ENCODE measurements around the gene SPTB.

Gene SPTB

DNA sequence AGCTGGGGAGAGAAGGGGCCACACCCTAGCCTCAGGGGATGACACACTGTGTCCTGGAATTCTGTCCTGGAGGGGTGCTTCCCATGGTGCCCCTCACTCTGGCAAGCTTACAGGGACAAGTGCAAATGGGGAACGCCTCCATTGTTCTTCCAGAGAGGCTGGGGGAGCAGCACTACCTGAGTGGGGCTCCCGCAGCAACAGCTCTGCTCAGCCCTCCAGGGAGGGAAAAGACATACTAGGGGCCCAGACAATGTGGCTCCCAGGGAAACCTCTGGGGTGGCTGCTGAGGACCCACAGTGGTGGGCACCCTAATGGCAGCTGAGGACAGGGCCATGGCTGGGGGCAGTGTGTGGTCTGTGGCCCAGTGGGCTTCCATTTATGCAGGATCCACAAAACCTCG, 106.1 kb downstream of the SPTB start:
- Histone ChIP-seq H3K9me3 (ENCODE audit: control insufficient read depth, insufficient read depth, low read depth, low read length) (peaks cover 26% of the 10 kb centered on the region), H3K27ac (ENCODE audit: low read depth, low read length) (no peak overlapping the region), H3K9ac (ENCODE audit: low read length) (no peak overlapping the region), H3K36me3 (ENCODE audit: control insufficient read depth, insufficient read depth, low read length) (no peaks in the 10 kb centered on the region), H3K4me1 (ENCODE audit: control insufficient read depth, insufficient read depth, low read length) (no peaks in the 10 kb centered on the region), H3K27me3 (ENCODE audit: control insufficient read depth, insufficient read depth, low read length) (no peaks in the 10 kb centered on the region), H3K4me3 (ENCODE audit: low read depth, low read length) (no peak overlapping the region)

DNA sequence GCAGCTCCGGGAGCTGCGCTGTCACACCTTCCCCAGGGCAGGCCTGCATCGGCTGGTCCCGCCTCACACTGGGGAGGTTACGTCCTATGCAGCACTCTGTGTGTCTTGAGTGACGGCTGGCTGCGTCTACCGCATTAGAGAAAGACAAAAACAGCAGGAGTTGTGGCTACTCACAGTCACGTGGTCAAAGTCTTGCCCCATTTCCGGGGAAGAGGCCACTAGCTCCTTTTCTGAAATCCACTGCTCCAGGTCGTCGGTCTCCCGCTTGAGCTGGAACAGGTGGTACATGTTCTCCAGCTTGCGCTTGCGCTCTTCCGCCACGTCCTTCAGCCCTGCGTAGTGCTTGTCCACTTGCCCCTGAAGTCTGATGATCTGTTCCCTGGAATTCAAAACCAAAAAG, 106.7 kb downstream of the SPTB start:
- Histone ChIP-seq H3K27me3 (ENCODE audit: control insufficient read depth, insufficient read depth, low read length) (no peaks in the 10 kb centered on the region), H3K9ac (ENCODE audit: low read length) (no peak overlapping the region), H3K4me3 (ENCODE audit: low read depth, low read length) (no peak overlapping the region), H3K9me3 (ENCODE audit: control insufficient read depth, insufficient read depth, low read depth, low read length) (peaks cover 26% of the 10 kb centered on the region), H3K4me1 (ENCODE audit: control insufficient read depth, insufficient read depth, low read length) (no peaks in the 10 kb centered on the region), H3K36me3 (ENCODE audit: control insufficient read depth, insufficient read depth, low read length) (no peaks in the 10 kb centered on the region), H3K27ac (ENCODE audit: low read depth, low read length) (no peak overlapping the region)

DNA sequence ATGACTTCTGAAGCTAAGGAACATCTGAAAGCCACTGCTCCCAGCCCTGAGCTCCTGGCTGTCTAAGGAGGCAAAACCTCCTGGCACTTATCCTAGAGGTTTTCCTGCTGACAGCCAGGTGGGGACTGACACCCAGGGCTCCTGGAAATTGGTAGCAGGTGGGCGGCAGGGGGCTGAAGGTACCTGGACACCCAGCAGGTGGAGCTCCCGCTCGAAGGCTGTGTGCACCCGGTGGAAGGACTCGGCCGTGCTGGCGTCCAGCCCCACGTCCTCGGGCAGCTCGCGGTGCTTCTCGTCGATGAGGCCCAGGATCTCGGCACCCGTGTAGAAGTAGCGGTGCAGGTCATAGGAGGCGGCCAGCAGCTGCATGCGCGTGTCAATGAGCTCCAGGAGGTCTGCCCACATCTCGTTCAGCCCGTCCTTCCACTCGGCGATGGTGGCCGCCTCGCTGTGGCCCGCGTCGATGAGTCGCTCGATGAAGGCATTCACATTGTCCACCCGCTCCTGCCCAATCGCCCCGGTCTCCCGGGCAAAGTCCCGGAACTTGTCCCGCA, 107.2 kb downstream of the SPTB start:
- Histone ChIP-seq H3K4me1 (ENCODE audit: control insufficient read depth, insufficient read depth, low read length) (no peaks in the 10 kb centered on the region), H3K9ac (ENCODE audit: low read length) (no peak overlapping the region), H3K36me3 (ENCODE audit: control insufficient read depth, insufficient read depth, low read length) (no peaks in the 10 kb centered on the region), H3K4me3 (ENCODE audit: low read depth, low read length) (no peak overlapping the region), H3K27ac (ENCODE audit: low read depth, low read length) (no peak overlapping the region), H3K27me3 (ENCODE audit: control insufficient read depth, insufficient read depth, low read length) (no peaks in the 10 kb centered on the region), H3K9me3 (ENCODE audit: control insufficient read depth, insufficient read depth, low read depth, low read length) (peaks cover 26% of the 10 kb centered on the region)

DNA sequence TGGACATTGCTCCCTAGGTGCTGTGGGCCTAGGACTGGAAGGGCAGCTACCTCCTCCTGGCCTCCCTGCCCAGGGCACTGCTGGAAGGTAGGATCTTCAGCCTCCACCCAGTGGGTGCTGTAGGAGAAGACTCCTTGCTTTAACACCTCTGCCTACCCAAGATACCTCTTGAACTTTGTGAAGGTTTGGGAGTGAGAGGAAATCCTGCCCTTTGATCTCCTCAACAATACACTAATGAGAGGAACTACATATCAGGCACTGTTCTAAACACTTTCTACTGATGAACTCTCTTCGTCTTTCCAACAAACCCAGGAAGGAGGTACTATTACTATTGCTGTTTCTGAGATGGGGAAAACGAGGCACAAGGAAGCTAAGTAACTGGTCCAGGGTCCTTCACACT, 108.5 kb downstream of the SPTB start:
- H3K27me3 ChIP-seq (ENCODE audit: control insufficient read depth, insufficient read depth, low read length), result no peaks in the 10 kb centered on the region
- H3K4me1 ChIP-seq (ENCODE audit: control insufficient read depth, insufficient read depth, low read length), result peaks cover 12% of the 10 kb centered on the region
- H3K9me3 ChIP-seq (ENCODE audit: control insufficient read depth, insufficient read depth, low read depth, low read length), result peaks cover 26% of the 10 kb centered on the region
- H3K9ac ChIP-seq (ENCODE audit: low read length), result no peak overlapping the region
- no peak overlapping the region for H3K27ac ChIP-seq (ENCODE audit: low read depth, low read length)
- H3K4me3 ChIP-seq (ENCODE audit: low read depth, low read length), result no peak overlapping the region
- H3K36me3 ChIP-seq (ENCODE audit: control insufficient read depth, insufficient read depth, low read length), result no peaks in the 10 kb centered on the region

DNA sequence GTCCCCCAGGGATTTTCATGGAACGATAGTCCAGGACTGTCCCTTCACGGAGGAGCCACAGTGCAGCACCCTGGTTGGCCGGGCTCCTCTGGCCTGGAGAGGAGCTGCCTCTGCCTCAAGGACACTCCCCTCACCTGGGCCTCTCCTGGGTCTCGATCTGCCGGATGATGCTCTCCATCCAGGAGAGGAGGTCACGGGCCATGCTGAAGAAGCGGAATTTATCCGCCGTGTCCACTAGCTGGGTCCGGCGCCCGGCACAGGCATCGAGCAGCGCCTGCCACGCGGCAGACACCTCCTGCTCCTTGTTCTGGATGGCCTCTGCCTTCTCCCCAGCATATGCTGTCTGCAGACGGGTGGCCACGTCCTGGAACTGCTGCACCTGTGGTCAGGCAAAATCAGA, 109.0 kb downstream of the SPTB start:
- Histone ChIP-seq H3K9me3 (ENCODE audit: control insufficient read depth, insufficient read depth, low read depth, low read length) (peaks cover 26% of the 10 kb centered on the region), H3K36me3 (ENCODE audit: control insufficient read depth, insufficient read depth, low read length) (no peaks in the 10 kb centered on the region), H3K4me3 (ENCODE audit: low read depth, low read length) (no peak overlapping the region), H3K9ac (ENCODE audit: low read length) (no peak overlapping the region), H3K27ac (ENCODE audit: low read depth, low read length) (no peak overlapping the region), H3K4me1 (ENCODE audit: control insufficient read depth, insufficient read depth, low read length) (peaks cover 12% of the 10 kb centered on the region), H3K27me3 (ENCODE audit: control insufficient read depth, insufficient read depth, low read length) (no peaks in the 10 kb centered on the region)

DNA sequence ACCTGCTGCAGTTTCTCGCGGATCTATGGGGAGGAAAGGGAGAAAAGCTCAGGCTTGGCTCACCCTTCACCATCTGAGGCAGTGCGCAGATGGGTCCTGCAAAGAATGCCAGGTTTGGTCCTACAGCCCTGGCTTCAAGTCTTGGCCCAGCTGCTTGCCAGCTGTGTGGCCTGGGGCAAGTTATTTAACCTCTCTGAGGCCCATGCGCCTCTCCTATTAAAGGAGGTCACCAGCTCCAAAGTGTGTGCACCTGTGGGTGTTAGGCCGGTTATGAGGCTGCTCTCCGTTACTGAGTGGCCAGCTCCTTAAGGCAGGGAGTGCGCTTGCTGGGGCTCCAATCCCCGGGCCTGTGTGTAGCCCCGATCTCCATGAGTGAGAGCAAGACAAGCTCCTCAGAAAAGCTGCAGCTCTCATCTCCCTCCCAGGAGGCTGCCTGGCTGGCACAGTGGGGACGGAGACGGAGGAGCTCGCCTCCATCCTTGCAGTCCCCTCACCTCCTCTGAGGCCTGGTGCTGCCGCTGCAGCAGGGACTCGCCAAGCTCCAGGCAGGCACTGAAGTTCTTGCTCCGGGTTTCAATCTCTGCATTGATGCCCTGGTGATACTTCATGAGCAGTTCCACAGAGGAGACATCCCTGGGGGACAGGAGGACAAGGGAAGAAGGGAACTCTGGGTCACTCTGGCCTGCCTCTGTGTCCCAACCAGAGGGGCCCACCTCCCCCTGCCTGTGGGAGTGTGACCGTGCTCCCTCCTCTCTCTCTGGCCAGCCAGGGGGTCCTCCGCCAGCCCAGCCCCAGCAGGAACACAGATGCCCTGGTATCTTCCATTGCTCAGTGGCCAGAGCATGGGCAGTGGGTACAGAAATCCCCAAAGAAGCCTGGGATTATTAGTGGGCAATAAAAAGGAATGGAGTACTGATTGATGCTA, 110.3 kb downstream of the SPTB start:
- Histone ChIP-seq H3K27ac (ENCODE audit: low read depth, low read length) (no peak overlapping the region), H3K9ac (ENCODE audit: low read length) (no peak overlapping the region), H3K4me1 (ENCODE audit: control insufficient read depth, insufficient read depth, low read length) (peaks cover 19% of the 10 kb centered on the region), H3K36me3 (ENCODE audit: control insufficient read depth, insufficient read depth, low read length) (no peaks in the 10 kb centered on the region), H3K4me3 (ENCODE audit: low read depth, low read length) (no peak overlapping the region), H3K9me3 (ENCODE audit: control insufficient read depth, insufficient read depth, low read depth, low read length) (peaks cover 19% of the 10 kb centered on the region), H3K27me3 (ENCODE audit: control insufficient read depth, insufficient read depth, low read length) (0 out of 2 replicates have a peak, but pooled peaks cover 3% of the 10 kb centered on the region)

DNA sequence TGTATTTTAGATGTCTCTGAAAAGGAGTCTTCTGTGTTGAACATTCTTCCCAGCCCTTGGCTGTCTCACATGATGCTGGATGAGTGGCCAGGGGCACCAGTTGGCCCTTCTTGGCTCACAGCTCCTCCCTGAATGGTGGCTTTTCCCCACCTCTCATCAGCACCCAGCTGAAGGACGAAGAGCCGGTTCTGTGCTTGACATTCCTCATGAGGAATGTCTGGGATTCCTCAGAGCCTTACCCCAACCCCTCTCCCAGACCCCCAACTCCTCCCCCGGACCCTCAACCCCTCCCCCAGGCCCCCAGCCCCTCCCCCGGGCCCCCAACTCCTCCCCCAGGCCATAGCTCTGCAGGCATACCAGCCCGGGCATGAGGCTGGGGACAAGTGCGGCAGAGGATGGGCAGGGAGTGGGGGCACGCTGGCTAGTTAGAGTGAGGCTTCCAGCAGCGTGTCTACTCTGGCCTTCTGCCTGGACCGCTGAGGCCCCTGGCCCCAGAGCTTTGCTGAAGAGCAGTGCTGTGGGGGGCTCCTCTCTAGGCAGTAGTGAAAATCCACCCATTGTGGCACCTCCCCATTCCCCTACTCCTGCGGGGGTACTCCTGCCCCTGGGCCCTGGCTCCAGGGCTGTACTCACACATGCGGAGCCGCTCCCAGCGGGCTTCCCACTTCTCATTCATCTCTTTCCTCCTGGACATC, 111.2 kb downstream of the SPTB start:
- Histone ChIP-seq H3K27ac (ENCODE audit: low read depth, low read length) (no peak overlapping the region), H3K27me3 (ENCODE audit: control insufficient read depth, insufficient read depth, low read length) (0 out of 2 replicates have a peak, but pooled peaks cover 6% of the 10 kb centered on the region), H3K36me3 (ENCODE audit: control insufficient read depth, insufficient read depth, low read length) (no peaks in the 10 kb centered on the region), H3K9me3 (ENCODE audit: control insufficient read depth, insufficient read depth, low read depth, low read length) (peaks cover 11% of the 10 kb centered on the region), H3K4me1 (ENCODE audit: control insufficient read depth, insufficient read depth, low read length) (peaks cover 27% of the 10 kb centered on the region), H3K9ac (ENCODE audit: low read length) (no peak overlapping the region), H3K4me3 (ENCODE audit: low read depth, low read length) (no peak overlapping the region)

DNA sequence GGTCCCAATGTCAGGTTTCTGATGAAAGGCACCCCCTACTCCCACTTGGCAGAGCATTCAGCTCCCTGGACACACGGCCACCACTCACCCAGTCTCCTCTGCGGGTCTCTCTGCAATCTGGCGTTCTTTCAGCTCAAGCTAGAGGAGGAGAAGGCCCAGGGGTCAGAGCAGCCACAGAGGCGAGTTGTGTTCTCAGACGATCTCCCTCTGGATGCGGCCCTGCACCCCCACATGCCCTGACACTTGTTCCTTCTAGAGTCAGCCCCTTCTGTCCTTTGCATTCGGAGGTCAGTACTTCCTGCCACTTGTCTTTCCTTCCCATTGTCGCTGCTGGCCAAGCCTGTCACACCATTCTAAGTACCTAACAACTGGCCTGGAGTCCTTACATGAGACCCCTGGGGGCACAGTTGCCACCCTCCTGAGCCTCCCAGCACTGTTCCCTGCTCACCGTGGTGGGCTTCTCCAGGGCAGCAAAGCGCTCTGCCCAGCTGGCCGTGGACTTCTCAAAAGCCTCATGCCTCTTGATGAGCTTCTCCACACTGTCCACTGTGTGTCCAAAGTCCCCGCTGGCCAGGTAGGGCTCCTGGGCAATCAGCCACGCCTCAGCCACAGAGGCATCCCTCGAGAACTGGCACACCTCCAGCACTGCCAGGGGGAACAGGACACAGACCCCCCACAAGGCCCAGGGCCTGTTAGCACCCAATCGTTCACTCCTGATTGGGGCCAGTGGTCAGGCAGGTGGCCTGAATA, 112.3 kb downstream of the SPTB start:
- Histone ChIP-seq H3K4me1 (ENCODE audit: control insufficient read depth, insufficient read depth, low read length) (peaks cover 35% of the 10 kb centered on the region), H3K4me3 (ENCODE audit: low read depth, low read length) (no peak overlapping the region), H3K27ac (ENCODE audit: low read depth, low read length) (no peak overlapping the region), H3K27me3 (ENCODE audit: control insufficient read depth, insufficient read depth, low read length) (0 out of 2 replicates have a peak, but pooled peaks cover 6% of the 10 kb centered on the region), H3K9ac (ENCODE audit: low read length) (no peak overlapping the region), H3K9me3 (ENCODE audit: control insufficient read depth, insufficient read depth, low read depth, low read length) (no peaks in the 10 kb centered on the region), H3K36me3 (ENCODE audit: control insufficient read depth, insufficient read depth, low read length) (no peaks in the 10 kb centered on the region)

DNA sequence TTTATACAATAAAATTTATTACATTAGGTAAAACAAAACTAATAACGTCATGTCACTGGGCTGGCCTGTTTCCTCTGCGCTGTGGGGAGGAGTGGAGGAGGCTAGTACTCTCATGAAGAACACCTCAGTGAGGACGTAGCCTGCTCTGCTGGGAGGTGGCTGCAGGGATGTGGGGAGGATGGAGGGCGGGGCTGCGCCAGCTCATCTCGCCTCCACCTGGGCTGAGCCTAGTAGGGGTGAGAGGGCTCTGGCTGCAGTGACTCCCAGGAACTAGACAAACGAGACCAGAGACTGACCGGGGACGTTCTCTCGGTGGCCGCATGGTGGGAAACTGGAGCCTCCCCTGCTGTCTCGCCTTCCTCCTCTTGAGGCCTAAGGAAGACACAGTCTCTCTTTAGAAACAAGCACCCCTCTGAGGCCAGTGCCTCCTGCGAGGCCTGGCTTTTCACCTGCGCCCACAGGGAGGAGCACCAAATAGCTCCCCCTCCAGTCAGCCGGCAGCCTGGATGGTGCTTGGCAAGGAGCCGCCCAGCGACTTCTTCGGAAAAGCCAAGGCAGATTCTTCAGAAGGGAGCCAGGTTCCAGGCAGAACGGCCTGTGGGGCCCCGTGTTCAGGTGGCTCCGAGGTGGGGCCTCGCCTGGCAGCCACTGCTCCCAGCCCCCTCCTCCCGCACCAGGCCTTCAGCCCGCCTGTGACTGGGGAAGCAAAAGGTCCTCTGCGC, 113.1 kb downstream of the SPTB start:
- H3K9ac ChIP-seq (ENCODE audit: low read length), result no peak overlapping the region

DNA sequence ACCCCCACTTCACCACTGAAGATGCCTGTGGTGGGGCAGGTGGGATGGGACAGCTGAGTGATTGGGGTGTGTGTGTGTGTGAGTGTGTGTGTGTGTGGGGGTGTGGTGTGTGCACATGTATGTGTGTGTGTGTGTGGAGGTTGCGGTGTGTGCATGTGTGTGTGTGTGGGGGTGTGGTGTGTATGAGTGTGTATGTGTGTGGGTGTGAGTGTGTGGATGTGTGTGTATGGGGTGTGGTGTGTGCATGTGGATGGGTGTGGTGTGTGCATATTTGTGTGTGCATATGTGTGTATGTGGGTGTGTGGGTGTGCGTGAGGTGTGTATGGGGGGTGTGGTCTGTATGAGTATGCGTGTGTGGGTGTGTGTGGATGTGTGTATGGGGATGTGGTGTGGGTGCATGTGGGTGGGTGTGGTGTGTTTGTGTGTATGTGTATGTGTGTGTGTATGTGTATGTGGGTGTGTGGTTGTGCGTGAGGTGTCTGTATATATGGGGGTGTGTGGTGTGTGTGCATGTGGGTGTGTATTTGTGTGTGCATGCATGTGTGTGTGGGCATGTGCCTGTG, 113.9 kb downstream of the SPTB start:
- Histone ChIP-seq H3K36me3 (ENCODE audit: control insufficient read depth, insufficient read depth, low read length) (no peaks in the 10 kb centered on the region), H3K4me1 (ENCODE audit: control insufficient read depth, insufficient read depth, low read length) (peaks cover 42% of the 10 kb centered on the region)

More for the DNA sequence above, 113.1 kb downstream of the SPTB start:
- Histone ChIP-seq H3K4me1 (ENCODE audit: control insufficient read depth, insufficient read depth, low read length) (peaks cover 42% of the 10 kb centered on the region), H3K36me3 (ENCODE audit: control insufficient read depth, insufficient read depth, low read length) (no peaks in the 10 kb centered on the region), H3K27ac (ENCODE audit: low read depth, low read length) (no peak overlapping the region), H3K4me3 (ENCODE audit: low read depth, low read length) (no peak overlapping the region), H3K27me3 (ENCODE audit: control insufficient read depth, insufficient read depth, low read length) (0 out of 2 replicates have a peak, but pooled peaks cover 6% of the 10 kb centered on the region), H3K9me3 (ENCODE audit: control insufficient read depth, insufficient read depth, low read depth, low read length) (no peaks in the 10 kb centered on the region)

More for the DNA sequence above, 113.9 kb downstream of the SPTB start:
- H3K9me3 ChIP-seq (ENCODE audit: control insufficient read depth, insufficient read depth, low read depth, low read length), result no peaks in the 10 kb centered on the region
- 0 out of 2 replicates have a peak, but pooled peaks cover 6% of the 10 kb centered on the region for H3K27me3 ChIP-seq (ENCODE audit: control insufficient read depth, insufficient read depth, low read length)
- H3K27ac ChIP-seq (ENCODE audit: low read depth, low read length), result no peak overlapping the region
- H3K4me3 ChIP-seq (ENCODE audit: low read depth, low read length), result no peak overlapping the region
- H3K9ac ChIP-seq (ENCODE audit: low read length), result no peak overlapping the region

Measured in HUES6 (cell line).